HCT116 (cell line): ENCODE results near the gene SEMA5A. TPM values are rescaled to one million over a fixed set of nuclear protein-coding genes. Genes with fewer than 3 reads are reported as not detected.

ENCODE experiments used
- ATAC-seq: fragments of 200-7000 bp; cut with Tn5 transposase; 2 replicates; pipeline ENCODE4 v1.9.1; 2020; ENCODE audit warnings: mild to moderate bottlenecking, moderate library complexity
- BruUV-seq: library from RNA; stranded (reverse); fragments of 400-500 nt; replicated peaks from 2 replicates; lab custom pipeline; 2021; lab: Mats Ljungman, UMichigan
- CTCF ChIA-PET: fragments of 300-600 bp; sonication (Branson Sonifier 250); formaldehyde crosslinking; loops from one replicate; lab custom pipeline; 2021; ENCODE audit warnings: antibody characterized with exemption; lab: Charles Lee
- POLR2A ChIA-PET: fragments of 300-600, 350-600 bp; sonication (Branson Sonifier 250); formaldehyde crosslinking; loops from one replicate; lab custom pipeline; 2021; ENCODE audit warnings: antibody characterized with exemption; lab: Charles Lee
- RAD21 ChIA-PET, 2 experiments: fragments of 300-600 bp; sonication (Branson Sonifier 250); formaldehyde crosslinking; loops; one replicate each; lab custom pipeline; 2023; ENCODE audit warnings: low total read pairs in 2 of 2; ENCODE audit not compliant: uncharacterized antibody in 2 of 2, unreplicated experiment in 2 of 2, low non-redundant PET in 1 of 2; lab: Charles Lee
- DNase-seq: peaks from one replicate; pipeline ENCODE4 v3.0.0-alpha.2; 2010; ENCODE audit warnings: low read depth, low spot score
- H2AFZ ChIP-seq: fragments of 200-600 bp; shearing (Covaris generic), sonication (generic); 2 replicates; pipeline ENCODE4 v1.6.1; 2017; ENCODE audit warnings: low read depth, mixed run types, mixed read lengths, antibody characterized with exemption, low read length; ENCODE audit not compliant: poor library complexity, severe bottlenecking
- H3K27ac ChIP-seq: 2 replicates; pipeline ENCODE4 v1.5.1; 2012; ENCODE audit warnings: low read depth, low read length
- H3K27me3 ChIP-seq: fragments of 200-600 bp; sonication (generic); 2 replicates; pipeline ENCODE4 v1.6.1; 2016; ENCODE audit warnings: mixed run types, low read length, mixed read lengths; ENCODE audit not compliant: insufficient read depth
- H3K36me3 ChIP-seq, 2 experiments: fragments of 200-500 bp in 1 of 2; fragments of 200-600 bp in 1 of 2; sonication (Bioruptor generic) in 1 of 2; sonication (generic) in 1 of 2; 2 replicates each; pipeline versions ENCODE4 v1.5.1 to v1.6.1; 2014 to 2016; ENCODE audit warnings: low read length in 2 of 2, inconsistent platforms in 1 of 2, mixed read lengths in 1 of 2, mixed run types in 1 of 2; ENCODE audit not compliant: insufficient read depth in 2 of 2, control insufficient read depth in 1 of 2
- H3K4me1 ChIP-seq, 2 experiments: fragments of 200-600 bp in 1 of 2; sonication (generic) in 1 of 2; 2 replicates each; pipeline versions ENCODE4 v1.5.1 to v1.6.1; 2012 to 2017; ENCODE audit warnings: low read length in 2 of 2, inconsistent platforms in 1 of 2, mild to moderate bottlenecking in 1 of 2, mixed read lengths in 1 of 2, mixed run types in 1 of 2, moderate library complexity in 1 of 2; ENCODE audit not compliant: insufficient read depth in 2 of 2, control insufficient read depth in 1 of 2
- H3K4me2 ChIP-seq: fragments of 200-600 bp; sonication (generic); 2 replicates; pipeline ENCODE4 v1.6.1; 2017; ENCODE audit warnings: mixed run types, low read length, mixed read lengths
- H3K4me3 ChIP-seq, 2 experiments: fragments of 200-600 bp in 1 of 2; sonication (generic) in 1 of 2; replicated peaks in 1 of 2; 2 replicates each; pipeline ENCODE4 v1.5.1; 2011 to 2016; ENCODE audit warnings: low read length in 2 of 2, control low read depth in 1 of 2, low read depth in 1 of 2, mild to moderate bottlenecking in 1 of 2, mixed read lengths in 1 of 2, mixed run types in 1 of 2
- H3K79me2 ChIP-seq: fragments of 200-600 bp; sonication (generic); 2 replicates; pipeline ENCODE4 v1.6.1; 2017; ENCODE audit warnings: mild to moderate bottlenecking, mixed run types, low read length, moderate library complexity, mixed read lengths; ENCODE audit not compliant: insufficient read depth
- H3K9ac ChIP-seq: fragments of 200-600 bp; sonication (generic); 2 replicates; pipeline ENCODE4 v1.6.1; 2016; ENCODE audit warnings: low read length, mixed read lengths
- H3K9me2 ChIP-seq: fragments of 200-600 bp; sonication (generic), shearing (Covaris generic); 2 replicates; pipeline ENCODE4 v1.6.1; 2017; ENCODE audit warnings: mixed run types, mild to moderate bottlenecking, moderate library complexity; ENCODE audit not compliant: insufficient read depth
- H3K9me3 ChIP-seq, 2 experiments: fragments of 200-500 bp in 1 of 2; fragments of 200-600 bp in 1 of 2; sonication (Bioruptor generic) in 1 of 2; sonication (generic) in 1 of 2; 2 replicates each; pipeline ENCODE4 v1.6.1; 2014 to 2017; ENCODE audit warnings: low read length in 2 of 2, mixed read lengths in 2 of 2, inconsistent platforms in 1 of 2, low read depth in 1 of 2, mild to moderate bottlenecking in 1 of 2, mixed run types in 1 of 2, moderate library complexity in 1 of 2; ENCODE audit not compliant: control insufficient read depth in 1 of 2, insufficient read depth in 1 of 2
- H4K20me1 ChIP-seq: fragments of 200-600 bp; sonication (generic), shearing (Covaris generic); 2 replicates; pipeline ENCODE4 v1.6.1; 2017; ENCODE audit warnings: mixed run types, mild to moderate bottlenecking, moderate library complexity; ENCODE audit not compliant: insufficient read depth
- CBX3 ChIP-seq: IDR thresholded peaks from 2 replicates; pipeline ENCODE4 v1.6.1; 2012; ENCODE audit warnings: low read depth
- CEBPB ChIP-seq: IDR thresholded peaks from 2 replicates; pipeline ENCODE4 v1.6.1; 2012; ENCODE audit warnings: low read depth
- EGR1 ChIP-seq: IDR thresholded peaks from 2 replicates; pipeline ENCODE4 v1.6.1; 2012; ENCODE audit warnings: low read depth
- ELF1 ChIP-seq: IDR thresholded peaks from 2 replicates; pipeline ENCODE4 v1.6.1; 2012; ENCODE audit warnings: low read depth, borderline replicate concordance
- EZH2 ChIP-seq: fragments of 200-600 bp; sonication (generic); IDR thresholded peaks from 2 replicates; pipeline ENCODE4 v1.6.1; 2017; ENCODE audit warnings: antibody characterized with exemption, mixed run types
- EZH2phosphoT487 ChIP-seq: fragments of 200-600 bp; IDR thresholded peaks from 2 replicates; pipeline ENCODE4 v1.6.1; 2018; ENCODE audit warnings: antibody characterized with exemption, borderline replicate concordance
- FOSL1 ChIP-seq: IDR thresholded peaks from 2 replicates; pipeline ENCODE4 v1.6.1; 2012; ENCODE audit warnings: low read depth
- POLR2A ChIP-seq: IDR thresholded peaks from 2 replicates; pipeline ENCODE4 v1.7.0; 2011; ENCODE audit warnings: borderline replicate concordance; ENCODE audit not compliant: insufficient read depth, insufficient read length; ENCODE audit errors: extremely low read depth
- SIN3A ChIP-seq: IDR thresholded peaks from 2 replicates; pipeline ENCODE4 v1.6.1; 2012; ENCODE audit warnings: low read depth
- SP1 ChIP-seq: IDR thresholded peaks from 2 replicates; pipeline ENCODE4 v1.6.1; 2012; ENCODE audit warnings: low read depth
- SRF ChIP-seq: IDR thresholded peaks from 2 replicates; pipeline ENCODE4 v1.6.1; 2012; ENCODE audit warnings: low read depth
- TCF7L2 ChIP-seq: IDR thresholded peaks from 2 replicates; pipeline ENCODE4 v1.7.0; 2011; ENCODE audit warnings: borderline replicate concordance, inconsistent platforms; ENCODE audit not compliant: insufficient read depth, insufficient read length; ENCODE audit errors: extremely low read depth
- ZFX ChIP-seq: fragments of 450-650 bp; IDR thresholded peaks from 2 replicates; pipeline ENCODE4 v1.6.1; 2017
- ZNF274 ChIP-seq: fragments of 200-500 bp; sonication (Bioruptor generic); IDR thresholded peaks from 2 replicates; pipeline ENCODE4 v1.6.1; 2014; ENCODE audit warnings: mild to moderate bottlenecking, low read depth, low read length, inconsistent platforms
- intact Hi-C: fragments of 100-400 bp; cut with micrococcal nuclease; formaldehyde crosslinking; loops from 2 replicates; pipeline ENCODE4 v1.10.0; 2022
- total RNA-seq: library from RNA; stranded (reverse); gene quantifications from one replicate; pipeline ENCODE4 v1.2.1, GENCODE V29; 2021; ENCODE audit not compliant: unreplicated experiment
- TF ChIP-seq, protein P1 (sequence below): IDR thresholded peaks from 2 replicates; pipeline ENCODE4 v1.6.1; 2012
- TF ChIP-seq, protein P2 (sequence below): IDR thresholded peaks from 2 replicates; pipeline ENCODE4 v1.6.1; 2012
- TF ChIP-seq, protein P3 (sequence below): IDR thresholded peaks from 2 replicates; pipeline ENCODE4 v1.6.1; 2012; ENCODE audit warnings: low read depth
- TF ChIP-seq, protein P4 (sequence below): IDR thresholded peaks from 2 replicates; pipeline ENCODE4 v1.6.1; 2011; ENCODE audit warnings: mild to moderate bottlenecking, low read length, moderate library complexity; ENCODE audit not compliant: insufficient replicate concordance; ENCODE audit errors: extremely low read depth
- TF ChIP-seq, protein P5 (sequence below), 3 experiments: fragments of 200-600 bp in 1 of 3; sonication (generic) in 1 of 3; IDR thresholded peaks in 2 of 3; conservative IDR thresholded peaks in 1 of 3; 2 replicates each; pipeline ENCODE4 v1.5.1; 2012 to 2017; ENCODE audit warnings: low read depth in 2 of 3, low read length in 2 of 3, antibody characterized with exemption in 1 of 3, borderline replicate concordance in 1 of 3, control low read depth in 1 of 3, mild to moderate bottlenecking in 1 of 3, mixed read lengths in 1 of 3, mixed run types in 1 of 3, moderate library complexity in 1 of 3; ENCODE audit not compliant: insufficient read depth in 1 of 3

Gene SEMA5A
- total RNA-seq, 1 experiment from 2014 or later, result 0.02 TPM

DNA sequence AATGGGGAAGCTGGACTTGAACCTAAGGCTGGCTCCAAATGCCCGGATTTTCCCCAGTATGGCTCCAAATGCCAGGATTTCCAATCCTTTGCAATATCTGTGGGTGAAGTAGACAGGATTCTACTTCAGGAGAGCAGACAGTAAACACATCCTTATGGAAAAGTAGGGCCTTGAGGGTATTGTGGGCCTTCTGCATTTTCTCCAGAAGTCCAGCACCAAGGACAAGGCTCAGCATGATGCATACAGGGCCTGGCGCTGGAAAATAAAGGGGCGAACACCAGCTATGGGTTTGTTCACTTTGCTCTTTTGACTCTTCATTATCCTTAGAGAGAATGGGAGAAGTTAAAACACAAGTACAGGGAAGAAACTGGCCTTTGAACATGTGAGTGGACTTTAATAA, 347.5 kb downstream of the SEMA5A start:
- H2AFZ ChIP-seq, result no peak overlapping the region
- CTCF ChIA-PET, result no interaction called here
- H3K4me2 ChIP-seq, result no peak overlapping the region
- RAD21 ChIA-PET, result no interaction called here
- DNase-seq (no peak), ATAC-seq (no peak)
- no TSS peak for BruUV-seq
- no peak overlapping the region for H3K4me3 ChIP-seq
- H3K79me2 ChIP-seq, result no peaks in the 10 kb centered on the region
- no peaks in the 10 kb centered on the region for H3K4me1 ChIP-seq
- peaks cover 0 to 15% of the 10 kb centered on the region in 2 experiments; a peak in 2 of 4 replicates for H3K9me3 ChIP-seq
- no peaks in the 10 kb centered on the region for H3K27me3 ChIP-seq
- H3K27ac ChIP-seq, result no peak overlapping the region
- H3K9ac ChIP-seq, result no peak overlapping the region
- no peaks in the 10 kb centered on the region for H3K9me2 ChIP-seq
- no peaks in the 10 kb centered on the region for H3K36me3 ChIP-seq
- intact Hi-C loops, result no loop called here
- POLR2A ChIA-PET, result no interaction called here
- H4K20me1 ChIP-seq, result no peaks in the 10 kb centered on the region
- no peak for TF ChIP-seq EZH2
- TF ChIP-seq EZH2phosphoT487, result no peak
- TF ChIP-seq CEBPB, result no peak
- TF ChIP-seq, protein P1, sequence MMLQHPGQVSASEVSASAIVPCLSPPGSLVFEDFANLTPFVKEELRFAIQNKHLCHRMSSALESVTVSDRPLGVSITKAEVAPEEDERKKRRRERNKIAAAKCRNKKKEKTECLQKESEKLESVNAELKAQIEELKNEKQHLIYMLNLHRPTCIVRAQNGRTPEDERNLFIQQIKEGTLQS, result no peak
- no peak for TF ChIP-seq SP1
- TF ChIP-seq ZNF274, result no peak
- TF ChIP-seq FOSL1, result no peak
- TF ChIP-seq TCF7L2, result no peak
- no peak for TF ChIP-seq SRF
- no peak for TF ChIP-seq SIN3A
- TF ChIP-seq, protein P2, sequence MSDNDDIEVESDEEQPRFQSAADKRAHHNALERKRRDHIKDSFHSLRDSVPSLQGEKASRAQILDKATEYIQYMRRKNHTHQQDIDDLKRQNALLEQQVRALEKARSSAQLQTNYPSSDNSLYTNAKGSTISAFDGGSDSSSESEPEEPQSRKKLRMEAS, result no peak
- TF ChIP-seq, protein P3, sequence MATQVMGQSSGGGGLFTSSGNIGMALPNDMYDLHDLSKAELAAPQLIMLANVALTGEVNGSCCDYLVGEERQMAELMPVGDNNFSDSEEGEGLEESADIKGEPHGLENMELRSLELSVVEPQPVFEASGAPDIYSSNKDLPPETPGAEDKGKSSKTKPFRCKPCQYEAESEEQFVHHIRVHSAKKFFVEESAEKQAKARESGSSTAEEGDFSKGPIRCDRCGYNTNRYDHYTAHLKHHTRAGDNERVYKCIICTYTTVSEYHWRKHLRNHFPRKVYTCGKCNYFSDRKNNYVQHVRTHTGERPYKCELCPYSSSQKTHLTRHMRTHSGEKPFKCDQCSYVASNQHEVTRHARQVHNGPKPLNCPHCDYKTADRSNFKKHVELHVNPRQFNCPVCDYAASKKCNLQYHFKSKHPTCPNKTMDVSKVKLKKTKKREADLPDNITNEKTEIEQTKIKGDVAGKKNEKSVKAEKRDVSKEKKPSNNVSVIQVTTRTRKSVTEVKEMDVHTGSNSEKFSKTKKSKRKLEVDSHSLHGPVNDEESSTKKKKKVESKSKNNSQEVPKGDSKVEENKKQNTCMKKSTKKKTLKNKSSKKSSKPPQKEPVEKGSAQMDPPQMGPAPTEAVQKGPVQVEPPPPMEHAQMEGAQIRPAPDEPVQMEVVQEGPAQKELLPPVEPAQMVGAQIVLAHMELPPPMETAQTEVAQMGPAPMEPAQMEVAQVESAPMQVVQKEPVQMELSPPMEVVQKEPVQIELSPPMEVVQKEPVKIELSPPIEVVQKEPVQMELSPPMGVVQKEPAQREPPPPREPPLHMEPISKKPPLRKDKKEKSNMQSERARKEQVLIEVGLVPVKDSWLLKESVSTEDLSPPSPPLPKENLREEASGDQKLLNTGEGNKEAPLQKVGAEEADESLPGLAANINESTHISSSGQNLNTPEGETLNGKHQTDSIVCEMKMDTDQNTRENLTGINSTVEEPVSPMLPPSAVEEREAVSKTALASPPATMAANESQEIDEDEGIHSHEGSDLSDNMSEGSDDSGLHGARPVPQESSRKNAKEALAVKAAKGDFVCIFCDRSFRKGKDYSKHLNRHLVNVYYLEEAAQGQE, result no peak
- TF ChIP-seq POLR2A, result no peak
- no peak for TF ChIP-seq ELF1
- TF ChIP-seq, protein P4, sequence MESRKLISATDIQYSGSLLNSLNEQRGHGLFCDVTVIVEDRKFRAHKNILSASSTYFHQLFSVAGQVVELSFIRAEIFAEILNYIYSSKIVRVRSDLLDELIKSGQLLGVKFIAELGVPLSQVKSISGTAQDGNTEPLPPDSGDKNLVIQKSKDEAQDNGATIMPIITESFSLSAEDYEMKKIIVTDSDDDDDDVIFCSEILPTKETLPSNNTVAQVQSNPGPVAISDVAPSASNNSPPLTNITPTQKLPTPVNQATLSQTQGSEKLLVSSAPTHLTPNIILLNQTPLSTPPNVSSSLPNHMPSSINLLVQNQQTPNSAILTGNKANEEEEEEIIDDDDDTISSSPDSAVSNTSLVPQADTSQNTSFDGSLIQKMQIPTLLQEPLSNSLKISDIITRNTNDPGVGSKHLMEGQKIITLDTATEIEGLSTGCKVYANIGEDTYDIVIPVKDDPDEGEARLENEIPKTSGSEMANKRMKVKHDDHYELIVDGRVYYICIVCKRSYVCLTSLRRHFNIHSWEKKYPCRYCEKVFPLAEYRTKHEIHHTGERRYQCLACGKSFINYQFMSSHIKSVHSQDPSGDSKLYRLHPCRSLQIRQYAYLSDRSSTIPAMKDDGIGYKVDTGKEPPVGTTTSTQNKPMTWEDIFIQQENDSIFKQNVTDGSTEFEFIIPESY, result no peak
- TF ChIP-seq ZFX, result no peak
- TF ChIP-seq, protein P5, sequence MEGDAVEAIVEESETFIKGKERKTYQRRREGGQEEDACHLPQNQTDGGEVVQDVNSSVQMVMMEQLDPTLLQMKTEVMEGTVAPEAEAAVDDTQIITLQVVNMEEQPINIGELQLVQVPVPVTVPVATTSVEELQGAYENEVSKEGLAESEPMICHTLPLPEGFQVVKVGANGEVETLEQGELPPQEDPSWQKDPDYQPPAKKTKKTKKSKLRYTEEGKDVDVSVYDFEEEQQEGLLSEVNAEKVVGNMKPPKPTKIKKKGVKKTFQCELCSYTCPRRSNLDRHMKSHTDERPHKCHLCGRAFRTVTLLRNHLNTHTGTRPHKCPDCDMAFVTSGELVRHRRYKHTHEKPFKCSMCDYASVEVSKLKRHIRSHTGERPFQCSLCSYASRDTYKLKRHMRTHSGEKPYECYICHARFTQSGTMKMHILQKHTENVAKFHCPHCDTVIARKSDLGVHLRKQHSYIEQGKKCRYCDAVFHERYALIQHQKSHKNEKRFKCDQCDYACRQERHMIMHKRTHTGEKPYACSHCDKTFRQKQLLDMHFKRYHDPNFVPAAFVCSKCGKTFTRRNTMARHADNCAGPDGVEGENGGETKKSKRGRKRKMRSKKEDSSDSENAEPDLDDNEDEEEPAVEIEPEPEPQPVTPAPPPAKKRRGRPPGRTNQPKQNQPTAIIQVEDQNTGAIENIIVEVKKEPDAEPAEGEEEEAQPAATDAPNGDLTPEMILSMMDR (IDR thresholded peaks at IDR 0.05 in 2 of 3, conservative IDR thresholded peaks at IDR 0.05 in 1 of 3; ENCODE audit: borderline replicate concordance in 1 of 3, insufficient read depth in 1 of 3, low read depth in 2 of 3, low read length in 2 of 3), result no peak
- TF ChIP-seq EGR1, result no peak
- no peak for TF ChIP-seq CBX3
